Muscle of leg (tissue), 11 donors: Measurements from ENCODE around the gene C10orf71. TPM values are rescaled to one million over a fixed set of nuclear protein-coding genes. Genes with fewer than 3 reads are reported as not detected.

ENCODE experiments used
- DNase-seq: peaks from one replicate; pipeline ENCODE4 v3.0.0; 2013
- H3K27ac ChIP-seq: one replicate; pipeline ENCODE4 v1.5.1; 2013; ENCODE audit warnings: mild to moderate bottlenecking, low read length, control low read depth
- H3K27me3 ChIP-seq: one replicate; pipeline ENCODE4 v1.6.1; 2013; ENCODE audit warnings: low read length; ENCODE audit not compliant: control insufficient read depth, insufficient read depth
- H3K36me3 ChIP-seq: one replicate; pipeline ENCODE4 v1.6.1; 2013; ENCODE audit warnings: low read length; ENCODE audit not compliant: control insufficient read depth, insufficient read depth
- H3K4me1 ChIP-seq: one replicate; pipeline ENCODE4 v1.6.1; 2013; ENCODE audit warnings: low read length; ENCODE audit not compliant: control insufficient read depth, insufficient read depth
- H3K4me3 ChIP-seq: one replicate; pipeline ENCODE4 v1.5.1; 2013; ENCODE audit warnings: low read length, control low read depth
- H3K9me3 ChIP-seq: replicated peaks from 2 replicates; pipeline ENCODE4 v1.6.1; 2013; ENCODE audit warnings: low read depth, low read length; ENCODE audit not compliant: control insufficient read depth
- WGBS: methylation state at CpG from one replicate; pipeline ENCODE4 v1.1.5; 2013; ENCODE audit warnings: missing lambda C conversion rate; ENCODE audit not compliant: insufficient coverage; 5-methylcytosine and 5-hydroxymethylcytosine counted together
- polyA plus RNA-seq, 8 donors: library from polyadenylated mRNA; unstranded; fragments of 120-200 nt; gene quantifications; one replicate each; pipeline versions ENCODE4 v1.2.1 to v1.2.3, GENCODE V29; 2013; ENCODE audit warnings: inconsistent platforms in 1 of 8, low replicate concordance in 1 of 8; ENCODE audit not compliant: insufficient read length in 8 of 8, insufficient read depth in 1 of 8
- total RNA-seq: library from RNA; stranded (reverse); fragments of 120-200 nt; gene quantifications from one replicate; pipeline ENCODE4 v1.2.4, GENCODE V29; 2013

Gene C10orf71
- total and polyA plus RNA-seq, 9 donors = 10.8 to 26.6 (median 20.9) TPM

DNA sequence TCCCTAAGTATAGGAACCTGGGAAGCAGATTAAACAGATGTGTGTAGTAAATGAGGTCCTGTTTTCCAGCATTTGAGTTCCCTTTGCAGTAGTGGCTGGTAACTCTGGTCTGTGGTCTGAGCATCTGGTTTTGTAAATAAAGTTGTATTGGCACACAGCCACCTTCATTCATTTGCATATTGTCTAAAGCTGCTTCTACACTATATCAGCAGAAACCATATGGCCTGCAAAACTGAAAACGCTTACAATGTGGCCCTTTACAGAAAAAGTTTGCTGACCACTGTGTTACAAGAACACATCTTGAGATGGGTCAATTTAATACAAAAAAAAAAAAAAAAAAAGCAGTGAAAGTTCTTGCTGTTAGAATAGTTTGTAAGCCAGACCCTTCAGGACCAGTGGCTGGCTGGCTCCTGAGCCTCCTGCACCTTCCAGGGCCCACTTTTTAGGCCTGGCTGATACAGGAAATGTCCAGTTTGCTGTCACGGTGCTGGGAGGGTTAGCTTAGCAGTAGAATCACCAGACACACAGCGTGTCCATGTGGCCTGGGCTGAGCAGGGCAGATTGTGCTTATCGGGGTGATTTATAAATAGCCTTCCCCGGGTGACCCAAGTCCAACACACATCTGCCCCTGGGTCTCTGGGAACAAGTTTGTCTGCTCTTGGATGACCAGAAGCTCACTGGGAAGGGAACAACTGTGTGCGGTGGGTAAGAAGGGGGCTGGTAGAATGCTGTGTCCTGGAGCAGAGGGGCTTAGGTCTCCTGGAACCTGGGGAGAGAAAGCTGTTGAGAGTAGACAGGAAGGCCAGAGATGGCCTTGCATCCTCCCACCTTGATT, 1.4 kb downstream of the C10orf71 start:
- H3K4me3 ChIP-seq = peak overlapping the region; percentile 51
- 80% methylated on average over 1 of the region's 6 CpGs for WGBS
- H3K36me3 ChIP-seq = no peaks in the 10 kb centered on the region
- peak overlapping the region; percentile 92 for H3K27ac ChIP-seq
- H3K27me3 ChIP-seq = no peaks in the 10 kb centered on the region
- peaks cover 61% of the 10 kb centered on the region for H3K4me1 ChIP-seq
- DNase-seq = peak; percentile 84
- H3K9me3 ChIP-seq = no peaks in the 10 kb centered on the region

DNA sequence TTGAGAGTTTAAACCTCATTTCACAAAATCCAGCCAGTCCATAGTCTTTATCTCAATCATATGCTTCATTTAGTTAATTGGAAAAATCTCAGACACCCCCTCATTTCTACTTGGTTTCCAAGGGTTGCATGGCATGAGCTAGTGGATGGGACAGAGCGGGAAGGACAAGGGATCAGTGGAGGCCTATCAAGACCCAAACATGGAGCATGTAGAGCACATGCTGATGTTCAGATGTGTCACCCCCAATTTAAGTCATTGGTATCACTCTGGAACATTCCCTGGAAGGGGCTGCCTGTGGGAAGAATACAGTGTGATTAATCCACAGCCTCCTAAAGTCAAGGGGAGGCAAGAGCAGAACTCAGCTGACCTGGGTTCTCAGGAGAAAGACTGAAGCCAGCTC, 2.3 kb downstream of the C10orf71 start:
- no CpG with 5 or more reads among the region's 1 CpG for WGBS
- Histone ChIP-seq H3K4me3 (no peak overlapping the region), H3K9me3 (no peaks in the 10 kb centered on the region), H3K27ac (no peak overlapping the region), H3K36me3 (no peaks in the 10 kb centered on the region), H3K4me1 (peaks cover 53% of the 10 kb centered on the region), H3K27me3 (no peaks in the 10 kb centered on the region)
- no peak for DNase-seq

DNA sequence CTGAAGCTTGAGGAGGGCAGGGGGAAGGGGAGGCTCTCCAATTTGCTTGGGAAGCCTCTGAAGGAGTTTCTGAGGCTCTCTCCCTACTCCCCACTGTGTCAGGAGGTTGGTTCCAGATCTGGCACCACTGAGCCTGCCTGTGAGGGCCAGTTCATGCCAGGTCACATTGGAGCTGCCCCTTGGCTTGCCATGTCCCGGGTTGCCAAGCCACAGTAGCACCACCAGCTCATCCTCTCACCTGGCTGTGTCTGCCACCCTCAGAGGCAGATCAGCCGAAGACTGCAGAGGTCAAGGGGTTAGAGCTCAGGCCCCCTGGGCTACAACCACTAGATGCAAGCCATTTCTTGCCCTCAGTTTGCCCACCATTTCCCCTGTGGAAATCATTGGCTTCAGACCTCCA, 3.1 kb downstream of the C10orf71 start:
- H3K27ac ChIP-seq = no peak overlapping the region
- H3K9me3 ChIP-seq = no peaks in the 10 kb centered on the region
- no peak for DNase-seq
- peaks cover 45% of the 10 kb centered on the region for H3K4me1 ChIP-seq
- H3K27me3 ChIP-seq = no peaks in the 10 kb centered on the region
- no peaks in the 10 kb centered on the region for H3K36me3 ChIP-seq
- no peak overlapping the region for H3K4me3 ChIP-seq
- WGBS = 52% methylated on average over 2 of the region's 2 CpGs

DNA sequence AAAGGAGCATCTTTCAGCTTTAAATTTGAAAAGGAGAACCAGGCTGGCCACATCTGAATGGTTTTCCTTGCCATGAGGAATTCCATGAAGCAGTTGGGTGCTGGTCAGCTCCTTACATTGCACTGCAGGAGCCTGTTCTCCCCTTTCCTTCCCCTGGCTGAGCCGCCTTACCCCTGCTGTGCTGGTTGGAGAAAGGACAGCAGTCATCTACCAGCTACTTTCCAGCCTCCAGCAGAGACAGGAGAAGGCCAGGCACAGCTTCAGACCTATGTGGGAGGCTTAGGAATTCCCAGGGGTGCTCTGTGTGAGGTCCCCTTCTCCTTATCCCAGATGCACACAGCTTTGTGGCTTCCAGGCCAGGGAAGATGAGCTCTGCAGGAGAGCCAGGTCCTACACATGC, 4.7 kb downstream of the C10orf71 start:
- Histone ChIP-seq H3K9me3 (no peaks in the 10 kb centered on the region), H3K27ac (no peak overlapping the region), H3K36me3 (peaks cover 9% of the 10 kb centered on the region), H3K4me1 (peaks cover 31% of the 10 kb centered on the region), H3K4me3 (no peak overlapping the region), H3K27me3 (no peaks in the 10 kb centered on the region)
- no CpG with 5 or more reads among the region's 1 CpG for WGBS
- DNase-seq = no peak

DNA sequence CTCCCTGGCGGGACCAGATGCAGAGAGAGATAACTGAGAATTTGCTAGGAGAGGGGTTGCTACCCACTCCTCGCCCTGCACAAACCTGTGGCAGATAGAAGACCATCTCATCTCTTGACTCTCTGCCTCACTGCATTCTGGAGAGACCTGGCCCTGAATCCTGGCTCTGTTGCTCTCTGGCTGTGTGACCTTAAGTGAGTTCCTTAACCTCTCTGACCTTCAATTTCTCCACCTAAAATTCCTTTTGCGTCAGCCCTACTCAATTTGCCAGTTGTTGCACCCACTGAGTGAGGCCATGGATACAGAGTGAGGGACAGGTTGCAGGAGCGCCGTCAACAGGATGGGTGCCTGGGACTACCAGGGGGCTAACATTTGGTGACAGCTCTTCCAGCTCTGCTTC, 5.2 kb downstream of the C10orf71 start:
- no peaks in the 10 kb centered on the region for H3K9me3 ChIP-seq
- 93% methylated on average over 2 of the region's 5 CpGs for WGBS

DNA sequence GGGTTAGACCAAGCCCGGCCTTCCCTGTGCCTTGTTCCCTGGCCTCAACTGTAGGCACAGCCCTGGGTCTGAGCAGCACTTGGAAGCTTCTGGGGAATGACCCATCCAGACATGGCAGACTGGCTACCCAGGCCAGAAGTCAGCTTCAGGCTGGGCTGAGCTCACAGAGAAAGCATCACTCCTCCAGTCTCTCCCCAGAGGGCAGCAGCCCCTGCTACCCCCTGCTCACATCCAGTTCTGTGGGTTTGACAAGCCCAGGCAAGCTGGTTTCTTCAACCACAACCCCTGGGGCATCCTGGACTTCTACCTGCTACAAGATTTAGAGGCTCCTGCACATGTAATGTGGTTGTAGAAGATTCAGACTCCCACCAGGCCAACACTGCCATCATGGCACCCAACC, 9.0 kb downstream of the C10orf71 start:
- Histone ChIP-seq H3K27ac (no peak overlapping the region), H3K4me3 (no peak overlapping the region), H3K27me3 (no peaks in the 10 kb centered on the region), H3K36me3 (peaks cover 9% of the 10 kb centered on the region), H3K4me1 (peaks cover 8% of the 10 kb centered on the region), H3K9me3 (no peaks in the 10 kb centered on the region)
- DNase-seq = no peak
- 100% methylated on average over 1 of the region's 1 CpG for WGBS

More for the DNA sequence above, 5.2 kb downstream of the C10orf71 start:
- H3K27me3 ChIP-seq = no peaks in the 10 kb centered on the region
- H3K36me3 ChIP-seq = peaks cover 9% of the 10 kb centered on the region
- H3K27ac ChIP-seq = no peak overlapping the region
- DNase-seq = no peak
- peaks cover 27% of the 10 kb centered on the region for H3K4me1 ChIP-seq
- no peak overlapping the region for H3K4me3 ChIP-seq

DNA sequence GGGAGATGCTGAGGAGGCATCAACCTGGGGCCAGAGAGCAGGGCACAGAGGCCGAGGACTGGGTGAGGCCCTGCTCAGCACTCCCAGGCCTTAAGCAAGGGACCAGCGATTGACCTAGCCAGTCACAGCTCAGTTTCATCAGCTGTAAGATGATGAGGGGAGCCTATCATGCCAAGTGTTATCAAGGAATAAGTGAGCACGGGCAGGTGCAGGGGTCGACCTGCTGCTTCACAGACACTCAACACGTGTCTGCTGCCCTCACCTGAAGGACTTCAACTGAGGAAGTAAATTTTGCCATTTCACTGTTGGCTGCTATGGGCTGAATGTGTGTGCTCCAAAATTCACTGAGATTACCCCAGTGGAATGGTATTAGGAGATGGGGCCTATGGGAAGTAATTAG, 9.9 kb downstream of the C10orf71 start:
- Histone ChIP-seq H3K27me3 (no peaks in the 10 kb centered on the region), H3K4me1 (peaks cover 5% of the 10 kb centered on the region), H3K4me3 (no peak overlapping the region), H3K9me3 (no peaks in the 10 kb centered on the region), H3K27ac (no peak overlapping the region), H3K36me3 (peaks cover 9% of the 10 kb centered on the region)
- DNase-seq = no peak
- 86% methylated on average over 5 of the region's 5 CpGs for WGBS

DNA sequence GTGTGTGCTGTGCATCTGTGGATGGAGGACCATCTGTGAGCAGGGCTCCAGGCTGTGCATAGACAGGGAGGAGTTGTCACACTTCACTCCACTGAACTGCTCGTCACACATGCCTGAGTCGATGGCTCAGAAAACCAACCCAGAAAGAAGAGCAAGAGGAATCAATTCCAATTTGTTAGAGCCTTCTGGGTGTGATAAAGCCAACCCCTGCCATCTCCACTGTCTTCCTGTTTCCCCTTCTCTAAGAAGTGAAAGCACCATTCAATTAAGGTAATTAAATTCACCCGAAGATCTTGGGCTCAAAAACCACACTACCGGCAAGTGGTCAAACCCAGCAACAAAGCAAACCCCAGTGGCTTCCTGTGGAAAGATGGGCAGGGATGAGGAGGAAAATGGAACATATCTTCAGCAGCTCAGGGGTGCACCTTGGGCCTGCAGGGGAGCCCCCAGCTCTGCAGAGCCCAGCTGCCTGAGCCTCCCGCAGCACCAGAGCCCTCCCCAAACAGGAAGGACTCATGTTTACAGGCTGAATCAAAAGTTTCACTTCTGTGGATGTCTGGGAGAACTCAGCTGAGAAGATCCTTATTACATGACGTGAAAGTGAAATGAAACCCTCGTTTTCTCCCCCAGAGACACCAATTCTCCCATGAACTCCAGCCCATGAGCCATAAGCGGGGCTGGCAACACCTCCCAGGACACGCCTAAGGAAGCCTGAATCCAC, 10.9 kb downstream of the C10orf71 start:
- no peak overlapping the region for H3K27ac ChIP-seq
- H3K4me3 ChIP-seq = no peak overlapping the region
- DNase-seq = peak; percentile 56
- 83% methylated on average over 2 of the region's 9 CpGs for WGBS
- peaks cover 5% of the 10 kb centered on the region for H3K4me1 ChIP-seq
- H3K27me3 ChIP-seq = no peaks in the 10 kb centered on the region
- H3K36me3 ChIP-seq = peaks cover 9% of the 10 kb centered on the region
- no peaks in the 10 kb centered on the region for H3K9me3 ChIP-seq

DNA sequence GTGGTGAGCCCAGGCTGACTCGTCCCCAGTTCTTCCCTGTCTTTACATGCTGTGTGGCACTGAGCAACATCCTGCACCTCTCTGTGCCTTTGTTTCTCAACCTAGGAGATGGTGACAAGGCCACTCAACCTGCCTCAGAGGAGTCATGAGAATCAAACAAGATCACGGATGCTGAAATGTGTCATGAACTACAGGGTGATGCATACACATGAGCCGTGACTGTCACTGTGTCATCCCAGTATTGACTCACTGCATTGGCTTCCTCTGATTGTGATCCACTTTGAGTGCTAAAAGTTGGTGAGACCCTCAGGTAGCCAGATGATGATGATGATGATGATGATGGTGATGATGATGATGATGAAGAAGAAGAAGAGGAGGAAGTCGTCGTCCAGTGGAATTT, 11.5 kb downstream of the C10orf71 start:
- Histone ChIP-seq H3K36me3 (peaks cover 9% of the 10 kb centered on the region), H3K27me3 (no peaks in the 10 kb centered on the region), H3K9me3 (no peaks in the 10 kb centered on the region), H3K4me1 (peaks cover 5% of the 10 kb centered on the region), H3K4me3 (no peak overlapping the region), H3K27ac (no peak overlapping the region)
- DNase-seq = no peak
- WGBS = 86% methylated on average over 2 of the region's 5 CpGs

DNA sequence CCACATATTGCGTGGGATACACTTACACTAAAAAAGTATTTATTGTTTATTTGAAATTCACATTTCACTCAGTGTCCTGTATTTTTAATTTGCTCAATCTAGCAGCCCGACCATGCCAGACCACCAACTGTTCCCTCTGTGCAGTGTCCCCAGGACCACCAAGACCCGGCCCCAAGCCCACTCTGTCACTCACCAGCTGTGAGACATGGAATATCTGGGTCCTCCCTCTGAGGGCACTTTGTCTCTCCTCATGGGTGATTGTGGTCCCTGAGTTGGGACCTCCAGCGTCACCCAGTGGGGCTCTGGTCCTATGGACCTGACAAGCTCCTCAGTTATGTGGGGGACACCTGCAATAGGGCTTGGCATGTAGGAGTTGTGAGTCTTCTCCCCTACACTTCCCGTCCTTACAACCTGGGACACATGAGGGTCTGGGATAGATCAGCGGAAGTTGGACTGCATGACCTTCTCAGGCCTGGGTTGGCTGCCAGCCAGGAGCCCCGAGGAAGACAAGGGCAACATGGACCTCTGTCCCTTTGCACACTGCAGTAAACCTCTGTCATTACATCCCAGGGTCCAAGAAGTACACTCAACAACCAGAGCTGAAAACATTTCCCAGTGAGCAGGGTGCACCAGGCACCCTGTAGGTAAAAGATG, 12.1 kb downstream of the C10orf71 start:
- H3K4me3 ChIP-seq = no peak overlapping the region
- H3K27ac ChIP-seq = no peak overlapping the region
- H3K27me3 ChIP-seq = no peaks in the 10 kb centered on the region
- no peaks in the 10 kb centered on the region for H3K9me3 ChIP-seq
- H3K4me1 ChIP-seq = peaks cover 5% of the 10 kb centered on the region
- no peak for DNase-seq
- peaks cover 9% of the 10 kb centered on the region for H3K36me3 ChIP-seq
- WGBS = 94% methylated on average over 2 of the region's 7 CpGs
